ENCODE data around the gene TMEM138. TPM values are rescaled to one million over a fixed set of nuclear protein-coding genes. Genes with fewer than 3 reads are reported as not detected.

The TMEM138 gene
- total RNA-seq, 2 experiments from 2014 or later: 38.6 to 47.0 TPM

DNA sequence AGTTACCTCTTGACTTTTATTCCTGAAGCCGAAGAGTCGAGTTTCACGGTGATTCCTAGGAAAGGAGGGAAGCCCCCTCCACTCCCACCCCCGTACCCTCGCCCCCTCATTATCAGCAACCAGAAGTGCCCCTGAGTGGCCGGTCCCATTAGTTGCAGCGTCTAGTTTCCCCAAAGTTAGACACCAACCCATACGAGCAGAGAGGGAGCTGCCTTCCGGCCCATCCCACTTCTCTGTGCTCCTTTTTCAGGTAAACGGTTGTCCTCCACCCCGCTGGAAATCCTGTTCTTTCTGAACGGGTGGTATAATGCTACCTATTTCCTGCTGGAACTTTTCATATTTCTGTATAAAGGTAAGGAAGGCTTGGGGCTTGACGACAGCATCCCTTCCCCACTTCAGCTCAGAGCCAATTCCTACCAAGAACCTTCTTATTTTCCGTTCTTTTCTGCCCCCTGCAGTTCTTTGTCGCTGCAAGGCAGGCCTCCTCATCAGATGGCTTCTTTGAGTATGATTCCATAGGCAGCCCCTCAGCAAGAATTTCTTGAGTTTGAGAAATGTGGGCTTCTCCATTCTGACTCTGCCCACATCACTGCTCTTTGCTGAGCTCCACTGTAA is 30.9 kb downstream of the TMEM138 start:
- H3K4me1 Mint-ChIP-seq (ENCODE audit: low read depth): peaks cover 24% of the 10 kb centered on the region
- peaks cover 12% of the 10 kb centered on the region for H3K36me3 Mint-ChIP-seq (ENCODE audit: low read depth)
- peak overlapping the region; percentile 88 for H3K27ac Mint-ChIP-seq
- H3K9me3 Mint-ChIP-seq: no peaks in the 10 kb centered on the region
- peak overlapping the region; percentile 80 for H3K4me3 Mint-ChIP-seq
- intact Hi-C loops (cut with micrococcal nuclease): no loop called here
- H3K27me3 Mint-ChIP-seq: no peaks in the 10 kb centered on the region
- CTCF ChIA-PET: interaction anchor here (0.7 to 5.7 kb wide), 15 partner anchors 8 to 488 kb away, joined by 3 to 101 read pairs (median 4); partner anchors contain the start of genes CYB561A3, SDHAF2, TKFC and TMEM138
- TF ChIP-seq, protein P1, sequence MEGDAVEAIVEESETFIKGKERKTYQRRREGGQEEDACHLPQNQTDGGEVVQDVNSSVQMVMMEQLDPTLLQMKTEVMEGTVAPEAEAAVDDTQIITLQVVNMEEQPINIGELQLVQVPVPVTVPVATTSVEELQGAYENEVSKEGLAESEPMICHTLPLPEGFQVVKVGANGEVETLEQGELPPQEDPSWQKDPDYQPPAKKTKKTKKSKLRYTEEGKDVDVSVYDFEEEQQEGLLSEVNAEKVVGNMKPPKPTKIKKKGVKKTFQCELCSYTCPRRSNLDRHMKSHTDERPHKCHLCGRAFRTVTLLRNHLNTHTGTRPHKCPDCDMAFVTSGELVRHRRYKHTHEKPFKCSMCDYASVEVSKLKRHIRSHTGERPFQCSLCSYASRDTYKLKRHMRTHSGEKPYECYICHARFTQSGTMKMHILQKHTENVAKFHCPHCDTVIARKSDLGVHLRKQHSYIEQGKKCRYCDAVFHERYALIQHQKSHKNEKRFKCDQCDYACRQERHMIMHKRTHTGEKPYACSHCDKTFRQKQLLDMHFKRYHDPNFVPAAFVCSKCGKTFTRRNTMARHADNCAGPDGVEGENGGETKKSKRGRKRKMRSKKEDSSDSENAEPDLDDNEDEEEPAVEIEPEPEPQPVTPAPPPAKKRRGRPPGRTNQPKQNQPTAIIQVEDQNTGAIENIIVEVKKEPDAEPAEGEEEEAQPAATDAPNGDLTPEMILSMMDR (IDR thresholded peaks at IDR 0.05): peak; percentile 28
- peak; percentile 35 for DNase-seq
- ATAC-seq: peak; percentile 41
- POLR2A ChIA-PET: interaction anchor here (0.8 to 4.5 kb wide), 16 partner anchors 9 to 551 kb away, joined by 3 to 27 read pairs (median 4); partner anchors contain the start of genes CPSF7, CYB561A3, DDB1 and SDHAF2

DNA sequence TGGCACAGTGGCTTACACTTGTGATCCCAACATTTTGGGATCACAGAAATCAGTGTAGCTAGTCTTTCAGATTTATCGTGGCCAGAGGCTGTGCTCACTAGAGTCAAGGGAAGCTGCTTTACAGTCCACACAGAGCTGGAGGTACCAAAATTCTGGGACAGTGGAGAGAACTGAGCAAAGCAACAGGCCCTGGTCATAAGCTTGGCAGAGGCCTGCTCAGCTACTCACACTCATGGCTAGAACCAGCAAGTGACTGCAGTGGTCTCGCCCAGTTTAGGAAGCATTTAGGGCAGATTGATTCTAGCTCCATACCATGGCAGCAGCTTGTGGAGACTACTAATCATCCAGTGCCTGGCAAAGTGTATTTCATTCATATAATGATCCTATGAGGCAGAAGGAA is 39.0 kb downstream of the TMEM138 start:
- Mint-ChIP-seq H3K27me3 (no peaks in the 10 kb centered on the region), H3K4me1 (ENCODE audit: low read depth) (no peaks in the 10 kb centered on the region), H3K27ac (peak overlapping the region; percentile 6), H3K36me3 (ENCODE audit: low read depth) (peaks cover 27% of the 10 kb centered on the region), H3K4me3 (no peak overlapping the region), H3K9me3 (no peaks in the 10 kb centered on the region)
- ChIA-PET CTCF (interaction anchor here (1.1 to 6.9 kb wide), 6 partner anchors 9 to 147 kb away, joined by 3 to 43 read pairs (median 9); no protein-coding TSS in a partner anchor), POLR2A (interaction anchor here (0.6 to 2.1 kb wide), 8 partner anchors 9 to 91 kb away, joined by 3 to 18 read pairs (median 6); partner anchors contain the start of genes CPSF7, SDHAF2 and TMEM216)
- no peak for ATAC-seq
- TF ChIP-seq, protein P1 (IDR thresholded peaks at IDR 0.05): no peak
- no peak for DNase-seq
- intact Hi-C loops (cut with micrococcal nuclease): no loop called here

DNA sequence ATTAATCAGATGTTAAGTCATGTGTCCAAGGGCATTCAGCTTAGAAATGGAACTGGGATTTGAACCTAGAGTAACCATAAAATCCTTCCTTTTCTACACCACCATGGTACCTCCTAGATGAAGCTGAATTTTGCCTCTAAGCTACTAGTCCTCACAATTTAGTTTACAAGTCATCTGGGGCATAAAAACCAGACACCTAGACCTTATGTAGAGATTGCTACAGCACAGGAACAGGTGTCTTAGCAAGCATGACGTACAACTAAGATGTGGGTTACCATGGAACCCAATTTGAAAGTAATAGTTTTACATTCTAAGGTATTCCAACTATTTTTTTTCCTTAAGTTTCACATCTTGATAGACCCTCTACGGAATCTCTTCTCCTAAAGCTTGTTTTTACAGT is 39.4 kb downstream of the TMEM138 start:
- CTCF ChIA-PET: interaction anchor here (0.9 to 6.9 kb wide), 8 partner anchors 10 to 215 kb away, joined by 3 to 43 read pairs (median 4); no protein-coding TSS in a partner anchor
- no peaks in the 10 kb centered on the region for H3K4me1 Mint-ChIP-seq (ENCODE audit: low read depth)
- H3K27ac Mint-ChIP-seq: no peak overlapping the region
- intact Hi-C loops (cut with micrococcal nuclease): no loop called here
- DNase-seq: no peak
- no peaks in the 10 kb centered on the region for H3K27me3 Mint-ChIP-seq
- no peak for ATAC-seq
- POLR2A ChIA-PET: interaction anchor here (0.6 to 2.1 kb wide), 11 partner anchors 10 to 95 kb away, joined by 3 to 18 read pairs (median 5); partner anchors contain the start of genes CPSF7, CYB561A3, SDHAF2 and TMEM138
- no peak overlapping the region for H3K4me3 Mint-ChIP-seq
- TF ChIP-seq, protein P1 (IDR thresholded peaks at IDR 0.05): no peak
- H3K36me3 Mint-ChIP-seq (ENCODE audit: low read depth): peaks cover 30% of the 10 kb centered on the region
- H3K9me3 Mint-ChIP-seq: no peaks in the 10 kb centered on the region

DNA sequence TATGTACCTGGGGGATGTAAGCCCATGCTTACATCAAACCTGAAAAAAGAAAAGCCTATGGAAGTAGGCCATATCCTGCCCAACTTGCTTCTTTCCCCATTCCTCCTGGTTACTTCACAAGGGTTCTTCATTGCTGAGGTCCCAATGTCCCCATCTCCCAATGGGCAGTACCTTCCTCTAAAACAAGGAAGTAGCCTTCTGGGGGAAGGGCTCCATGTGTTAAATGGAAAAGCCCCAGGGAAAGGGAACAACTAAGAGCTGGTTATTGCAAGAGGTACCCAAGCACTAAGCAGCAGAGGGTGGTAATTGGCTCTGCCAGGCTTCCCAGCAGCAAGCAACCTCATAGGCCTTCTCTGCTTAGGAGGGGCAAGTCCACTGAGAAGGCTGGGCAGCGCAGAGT is 41.5 kb downstream of the TMEM138 start:
- H3K9me3 Mint-ChIP-seq: no peaks in the 10 kb centered on the region
- no peak overlapping the region for H3K27ac Mint-ChIP-seq
- DNase-seq: no peak
- no peak for ATAC-seq
- H3K36me3 Mint-ChIP-seq (ENCODE audit: low read depth): peaks cover 40% of the 10 kb centered on the region
- CTCF ChIA-PET: interaction anchor here (4.3 to 6.9 kb wide), 2 partner anchors 18 to 68 kb away, joined by 28 to 43 read pairs; no protein-coding TSS in a partner anchor
- no peaks in the 10 kb centered on the region for H3K27me3 Mint-ChIP-seq
- no peak overlapping the region for H3K4me3 Mint-ChIP-seq
- TF ChIP-seq, protein P1 (IDR thresholded peaks at IDR 0.05): no peak
- intact Hi-C loops (cut with micrococcal nuclease): no loop called here
- POLR2A ChIA-PET: interaction anchor here (1.1 kb wide), 1 partner anchor 22 kb away, joined by 4 read pairs; no protein-coding TSS in a partner anchor
- peaks cover 1% of the 10 kb centered on the region for H3K4me1 Mint-ChIP-seq (ENCODE audit: low read depth)

DNA sequence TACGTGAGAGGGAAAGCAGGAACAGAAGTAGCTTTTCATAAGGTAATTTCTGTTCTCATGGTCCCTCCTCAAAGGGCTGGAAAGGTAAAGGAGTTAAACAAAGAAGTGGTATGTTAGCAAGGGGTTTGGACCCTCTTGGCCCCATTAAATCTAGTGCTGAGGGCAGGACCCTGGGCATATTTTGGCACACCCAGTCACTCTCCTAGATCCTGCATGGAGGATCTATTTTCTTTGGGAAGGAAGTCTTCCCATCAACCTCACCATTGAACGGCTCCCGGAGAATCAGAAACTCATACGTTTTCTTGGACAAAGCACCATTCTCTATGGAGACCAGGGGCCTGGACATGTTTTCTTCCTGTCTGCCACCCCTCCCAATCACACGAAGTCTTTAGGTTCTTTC is 41.9 kb downstream of the TMEM138 start:
- Mint-ChIP-seq H3K36me3 (ENCODE audit: low read depth) (peaks cover 39% of the 10 kb centered on the region), H3K27me3 (no peaks in the 10 kb centered on the region), H3K4me3 (no peak overlapping the region), H3K9me3 (no peaks in the 10 kb centered on the region), H3K4me1 (ENCODE audit: low read depth) (peaks cover 1% of the 10 kb centered on the region), H3K27ac (no peak overlapping the region)
- TF ChIP-seq, protein P1 (IDR thresholded peaks at IDR 0.05): no peak
- DNase-seq: no peak
- no peak for ATAC-seq
- intact Hi-C loops (cut with micrococcal nuclease): no loop called here
- CTCF ChIA-PET: interaction anchor here (1.4 to 6.9 kb wide), 2 partner anchors 18 to 31 kb away, joined by 4 to 43 read pairs; no protein-coding TSS in a partner anchor
- POLR2A ChIA-PET: interaction anchor here (1.1 kb wide), 1 partner anchor 22 kb away, joined by 4 read pairs; no protein-coding TSS in a partner anchor
